Thyroid gland (tissue), 4 donors: ENCODE results near the gene MEX3A. TPM values are rescaled to one million over a fixed set of nuclear protein-coding genes. Genes with fewer than 3 reads are reported as not detected.
A peak's percentile ranks its signal among the peaks of the same experiment; 100 is the strongest.
"Not testable (repeated sequence)": the region's sequence is repeated elsewhere in the genome, so short reads cannot be mapped to it uniquely, and the experiment has no call there.

Experiments
- DNase-seq, 2 donors: peaks; one replicate each; pipeline ENCODE4 v3.0.0-alpha.2; 2019
- H3K27ac ChIP-seq, 3 donors: fragments of 200-600 bp; sonication (generic); 1 replicate in 2 of 3; 2 replicates in 1 of 3; pipeline ENCODE4 v1.5.1; 2016 to 2019; ENCODE audit warnings: mild to moderate bottlenecking in 1 of 3, moderate library complexity in 1 of 3
- H3K27me3 ChIP-seq: fragments of 200-600 bp; sonication (generic); one replicate; pipeline ENCODE4 v1.5.1; 2019
- H3K36me3 ChIP-seq, 2 donors: fragments of 200-600 bp; sonication (generic); one replicate each; pipeline ENCODE4 v1.5.1; 2016 to 2019
- H3K4me1 ChIP-seq, 2 donors: fragments of 200-600 bp; sonication (generic); one replicate each; pipeline ENCODE4 v1.5.1; 2017 to 2019
- H3K4me3 ChIP-seq, 3 donors: fragments of 200-600 bp; sonication (generic); replicated peaks in 1 of 3; 1 replicate in 2 of 3; 2 replicates in 1 of 3; pipeline ENCODE4 v1.5.1; 2016; ENCODE audit warnings: mild to moderate bottlenecking in 1 of 3
- H3K9me3 ChIP-seq: fragments of 200-600 bp; sonication (generic); one replicate; pipeline ENCODE4 v1.5.1; 2017
- POLR2A ChIP-seq, 2 donors: fragments of 450-650 bp; IDR thresholded peaks; one replicate each; pipeline ENCODE4 v1.6.1; 2017; ENCODE audit warnings: antibody characterized with exemption in 2 of 2, mild to moderate bottlenecking in 2 of 2, moderate library complexity in 1 of 2
- WGBS, 2 donors: methylation state at CpG; one replicate each; pipeline ENCODE4 v1.1.5; 2017; 5-methylcytosine and 5-hydroxymethylcytosine counted together
- intact Hi-C: fragments of 100-400 bp; cut with DNase I; formaldehyde crosslinking; loops from one replicate; pipeline ENCODE4 v1.15.1; 2023
- total RNA-seq, 4 donors: library from RNA; depleted of rRNA; stranded (reverse); fragments of >200 nt; gene quantifications; one replicate each; pipeline ENCODE4 v1.2.3, GENCODE V29; 2016
- TF ChIP-seq, protein P1 (sequence below), 6 experiments: fragments of 200-600 bp in 3 of 6; fragments of 450-650 bp in 3 of 6; sonication (generic) in 3 of 6; IDR thresholded peaks; one replicate each; pipeline ENCODE4 v1.5.1; 2016 to 2019; ENCODE audit warnings: antibody characterized with exemption in 6 of 6, mild to moderate bottlenecking in 2 of 6, inconsistent platforms in 1 of 6, moderate library complexity in 1 of 6

Gene MEX3A
- total RNA-seq, 4 donors from 2014 or later = 0.17 to 1.8 (median 0.33) TPM

- peak; percentile 98 for DNase-seq
- Histone ChIP-seq H3K27ac (peak overlapping the region; percentile 95 to 98 (median 98)), H3K4me3 (peak overlapping the region in 1 of 3 donors; percentile 28), H3K27me3 (no peaks in the 10 kb centered on the region), H3K36me3 (no peaks in the 10 kb centered on the region), H3K9me3 (no peaks in the 10 kb centered on the region), H3K4me1 (peaks cover 95 to 100% of the 10 kb centered on the region in 2 donors)
- TF ChIP-seq, protein P1, sequence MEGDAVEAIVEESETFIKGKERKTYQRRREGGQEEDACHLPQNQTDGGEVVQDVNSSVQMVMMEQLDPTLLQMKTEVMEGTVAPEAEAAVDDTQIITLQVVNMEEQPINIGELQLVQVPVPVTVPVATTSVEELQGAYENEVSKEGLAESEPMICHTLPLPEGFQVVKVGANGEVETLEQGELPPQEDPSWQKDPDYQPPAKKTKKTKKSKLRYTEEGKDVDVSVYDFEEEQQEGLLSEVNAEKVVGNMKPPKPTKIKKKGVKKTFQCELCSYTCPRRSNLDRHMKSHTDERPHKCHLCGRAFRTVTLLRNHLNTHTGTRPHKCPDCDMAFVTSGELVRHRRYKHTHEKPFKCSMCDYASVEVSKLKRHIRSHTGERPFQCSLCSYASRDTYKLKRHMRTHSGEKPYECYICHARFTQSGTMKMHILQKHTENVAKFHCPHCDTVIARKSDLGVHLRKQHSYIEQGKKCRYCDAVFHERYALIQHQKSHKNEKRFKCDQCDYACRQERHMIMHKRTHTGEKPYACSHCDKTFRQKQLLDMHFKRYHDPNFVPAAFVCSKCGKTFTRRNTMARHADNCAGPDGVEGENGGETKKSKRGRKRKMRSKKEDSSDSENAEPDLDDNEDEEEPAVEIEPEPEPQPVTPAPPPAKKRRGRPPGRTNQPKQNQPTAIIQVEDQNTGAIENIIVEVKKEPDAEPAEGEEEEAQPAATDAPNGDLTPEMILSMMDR (IDR thresholded peaks at IDR 0.05) = peak in 4 of 6 experiments; percentile 7 to 23 (median 12)
- peak; percentile 59 to 83 for TF ChIP-seq POLR2A (IDR thresholded peaks at IDR 0.05)
- intact Hi-C loops = no loop called here
- 8 to 14% methylated on average over 10 to 14 of the region's 14 CpGs for WGBS, 2 donors
These were observed 41.3 kb upstream of the MEX3A start for GRCh38 chr1:156123356-156124196.

- intact Hi-C loops = no loop called here
- WGBS, 2 donors = 10 to 13% methylated on average over 14 of the region's 14 CpGs
- peaks cover 92 to 100% of the 10 kb centered on the region in 2 donors for H3K4me1 ChIP-seq
- H3K27me3 ChIP-seq = no peaks in the 10 kb centered on the region
- H3K27ac ChIP-seq = peak overlapping the region; percentile 95 to 98 (median 98)
- TF ChIP-seq POLR2A (IDR thresholded peaks at IDR 0.05) = peak in 1 of 2 donors; percentile 49
- TF ChIP-seq, protein P1 (IDR thresholded peaks at IDR 0.05) = peak in 1 of 6 experiments; percentile 6
- DNase-seq = peak; percentile 91 to 95
- H3K36me3 ChIP-seq = no peaks in the 10 kb centered on the region
- H3K9me3 ChIP-seq = no peaks in the 10 kb centered on the region
- peak overlapping the region in 1 of 3 donors; percentile 28 for H3K4me3 ChIP-seq
These were observed 40.5 kb upstream of the MEX3A start for GRCh38 chr1:156122519-156123355.

GRCh38 chr1:156122086-156122485, 39.8 kb upstream of the MEX3A start:
- peak overlapping the region in 1 of 3 donors; percentile 28 for H3K4me3 ChIP-seq
- no peaks in the 10 kb centered on the region for H3K27me3 ChIP-seq
- H3K36me3 ChIP-seq = no peaks in the 10 kb centered on the region
- H3K9me3 ChIP-seq = no peaks in the 10 kb centered on the region
- H3K4me1 ChIP-seq = peaks cover 95 to 100% of the 10 kb centered on the region in 2 donors
- 25 to 42% methylated on average over 4 of the region's 4 CpGs for WGBS, 2 donors
- TF ChIP-seq, protein P1 (IDR thresholded peaks at IDR 0.05) = no peak
- TF ChIP-seq POLR2A (IDR thresholded peaks at IDR 0.05) = no peak
- peak overlapping the region; percentile 95 to 98 (median 98) for H3K27ac ChIP-seq
- no peak for DNase-seq
- intact Hi-C loops = no loop called here

DNA sequence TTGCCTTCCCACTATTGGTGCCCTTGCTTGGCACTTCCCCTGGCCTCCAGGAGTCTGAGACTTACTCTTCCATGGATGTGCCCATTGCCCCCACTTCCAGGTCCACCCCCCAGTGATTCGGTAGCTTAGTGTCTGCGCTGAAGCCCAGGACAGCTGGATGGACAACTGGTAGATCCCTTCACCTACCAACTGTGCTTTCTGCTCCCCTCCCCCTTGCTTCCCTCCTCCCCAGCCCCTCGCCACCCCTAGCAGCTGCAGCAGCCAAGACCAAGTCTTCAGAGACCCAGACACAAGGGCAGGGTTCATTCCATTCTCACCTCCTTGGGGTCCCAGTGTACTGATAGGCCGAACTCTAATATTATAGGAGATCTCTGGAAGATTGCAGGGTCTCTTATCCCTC, 39.2 kb upstream of the MEX3A start:
- peaks cover 93 to 100% of the 10 kb centered on the region in 2 donors for H3K4me1 ChIP-seq
- TF ChIP-seq, protein P1 (IDR thresholded peaks at IDR 0.05) = no peak
- TF ChIP-seq POLR2A (IDR thresholded peaks at IDR 0.05) = no peak
- no peaks in the 10 kb centered on the region for H3K9me3 ChIP-seq
- DNase-seq = no peak
- H3K4me3 ChIP-seq = peak overlapping the region in 1 of 3 donors; percentile 28
- no peaks in the 10 kb centered on the region for H3K36me3 ChIP-seq
- intact Hi-C loops = no loop called here
- peak overlapping the region; percentile 95 to 98 (median 98) for H3K27ac ChIP-seq
- H3K27me3 ChIP-seq = no peaks in the 10 kb centered on the region
- 75 to 79% methylated on average over 4 of the region's 4 CpGs for WGBS, 2 donors

GRCh38 chr1:156121005-156121404, 38.7 kb upstream of the MEX3A start:
- Histone ChIP-seq H3K4me1 (peaks cover 92 to 98% of the 10 kb centered on the region in 2 donors), H3K27ac (peak overlapping the region; percentile 95 to 98 (median 98))
- DNase-seq, H3K9me3 ChIP-seq, H3K36me3 ChIP-seq, intact Hi-C loops, H3K27me3 ChIP-seq, H3K4me3 ChIP-seq: not testable (repeated sequence)
- 47 to 50% methylated on average over 4 of the region's 4 CpGs for WGBS, 2 donors
